GM21515 (cell line): ENCODE data around the gene RSKR.
"Not testable (repeated sequence)": the region's sequence is repeated elsewhere in the genome, so short reads cannot be mapped to it uniquely, and the experiment has no call there.

Source experiments
- ATAC-seq: cut with Tn5 transposase; IDR thresholded peaks from one replicate; pipeline ENCODE4 v1.9.1; 2021; ENCODE audit not compliant: unreplicated experiment

RSKR gene

GRCh38 chr17:28579526-28579925, 34.5 kb downstream of the RSKR start:
- no peak for ATAC-seq

GRCh38 chr17:28578246-28579195, 35.5 kb downstream of the RSKR start:
- no peak for ATAC-seq

GRCh38 chr17:28577466-28577824, 36.5 kb downstream of the RSKR start:
- no peak for ATAC-seq

- peak; percentile 77 for ATAC-seq
Measured at GRCh38 chr17:28576758-28577465, 37.1 kb downstream of the RSKR start, which contains the start of gene ALDOC. Gene ALDOC (minus strand): TSS chr17:28576895. CDS start chr17:28575532, 1,363 bp downstream.

GRCh38 chr17:28576016-28576415, 38.0 kb downstream of the RSKR start:
- not testable (repeated sequence) for ATAC-seq

GRCh38 chr17:28575126-28575795, 38.7 kb downstream of the RSKR start:
- ATAC-seq = no peak

- no peak for ATAC-seq
Measured at GRCh38 chr17:28574526-28574925, 39.5 kb downstream of the RSKR start.

GRCh38 chr17:28573966-28574480, 40.0 kb downstream of the RSKR start:
- ATAC-seq = no peak

- ATAC-seq = no peak
Measured at GRCh38 chr17:28573521-28573920, 40.5 kb downstream of the RSKR start.

- ATAC-seq = no peak
Measured at GRCh38 chr17:28573040-28573380, 41.0 kb downstream of the RSKR start.

- ATAC-seq = no peak
Measured at GRCh38 chr17:28572259-28573039, 41.5 kb downstream of the RSKR start.

GRCh38 chr17:28571361-28572122, 42.4 kb downstream of the RSKR start, which contains the start of gene PIGS:
Gene PIGS (minus strand): TSS chr17:28571524. CDS start chr17:28571496, 28 bp downstream.
- peak; percentile 68 for ATAC-seq

GRCh38 chr17:28570716-28571360, 43.1 kb downstream of the RSKR start:
- ATAC-seq = peak; percentile 17

GRCh38 chr17:28569446-28569845, 44.5 kb downstream of the RSKR start:
- no peak for ATAC-seq

GRCh38 chr17:28567604-28568003, 46.4 kb downstream of the RSKR start:
- peak; percentile 40 for ATAC-seq

GRCh38 chr17:28563475-28563874, 50.5 kb downstream of the RSKR start:
- ATAC-seq = no peak
